ENCODE data around the gene BRIP1.

- TF ChIP-seq CTCF (IDR thresholded peaks at IDR 0.05; ENCODE audit: insufficient read depth, low read depth, low read length) (no peak), EZH2 (IDR thresholded peaks at IDR 0.05; ENCODE audit: insufficient read depth, low read length) (no peak)
Measured at GRCh38 chr17:61794792-61795191, 68.5 kb downstream of the BRIP1 start.
